ENCODE data around the gene CBL. TPM values are rescaled to one million over a fixed set of nuclear protein-coding genes. Genes with fewer than 3 reads are reported as not detected.
"Not testable (repeated sequence)": the region's sequence is repeated elsewhere in the genome, so short reads cannot be mapped to it uniquely, and the experiment has no call there.

Gene CBL
- 10 to 100 TPM; 40.0 to 49.2 TPM for total RNA-seq

DNA sequence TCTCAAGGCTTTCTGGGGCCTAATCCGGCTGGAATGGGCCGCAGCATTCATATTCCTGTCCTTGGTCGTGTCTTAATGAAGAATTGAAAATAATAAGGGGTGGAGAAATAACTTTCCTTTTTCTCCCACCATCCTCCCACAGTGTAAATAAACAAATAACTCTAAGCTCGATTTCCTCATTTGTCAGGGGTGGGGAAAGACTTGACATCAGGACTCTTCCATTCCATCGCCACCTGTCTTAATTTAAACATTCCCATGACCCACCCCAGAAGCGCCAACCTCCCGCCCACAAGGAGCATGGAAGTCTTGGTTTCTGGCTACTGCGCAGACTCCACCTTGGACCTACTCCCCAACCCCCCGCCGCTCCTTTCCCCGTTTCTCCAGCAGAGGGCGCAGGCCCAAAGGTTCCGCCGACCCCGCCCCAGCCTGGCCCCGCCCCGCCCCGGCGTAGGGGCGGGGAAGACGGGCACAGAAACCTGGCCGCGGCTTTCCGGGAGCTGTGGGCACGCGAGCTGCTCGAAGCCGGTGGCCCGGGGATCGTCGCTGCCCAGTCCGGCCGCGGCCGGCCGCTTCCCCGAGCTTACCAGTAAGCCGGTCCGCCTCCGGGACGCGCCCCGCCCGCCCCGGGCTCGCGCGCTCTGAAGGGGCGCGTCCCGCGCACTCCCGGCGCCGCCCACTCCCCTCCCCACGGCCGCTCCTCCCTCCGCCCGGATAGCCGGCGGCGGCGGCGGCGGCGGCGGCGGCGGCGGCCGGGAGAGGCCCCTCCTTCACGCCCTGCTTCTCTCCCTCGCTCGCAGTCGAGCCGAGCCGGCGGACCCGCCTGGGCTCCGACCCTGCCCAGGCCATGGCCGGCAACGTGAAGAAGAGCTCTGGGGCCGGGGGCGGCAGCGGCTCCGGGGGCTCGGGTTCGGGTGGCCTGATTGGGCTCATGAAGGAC lies at the start of gene CBL:
CBL (plus strand) TSS at position 766 of the 937 bp plus-strand sequence; CDS start at position 845, 79 bp downstream.
- no peaks in the 10 kb centered on the region for H3K27me3 Mint-ChIP-seq
- peaks cover 29% of the 10 kb centered on the region for H3K4me1 Mint-ChIP-seq
- CTCF ChIA-PET, result interaction anchor here (0.6 to 5.6 kb wide), 45 partner anchors 9 to 516 kb away, joined by 3 to 85 read pairs (median 5); partner anchors contain the start of genes C2CD2L, DPAGT1, MCAM and NHERF4
- H3K4me3 Mint-ChIP-seq, result peak within 1 kb of the TSS; percentile 99
- peak; percentile 97 for DNase-seq
- no peaks in the 10 kb centered on the region for H3K9me3 Mint-ChIP-seq (ENCODE audit: low read depth)
- H3K36me3 Mint-ChIP-seq, result peaks cover 3% of the 10 kb centered on the region
- H3K27ac Mint-ChIP-seq, result peak within 1 kb of the TSS; percentile 88
- ATAC-seq, result peak; percentile 88

GRCh38 chr11:119156496-119156895 lies 49.6 kb upstream of the CBL start:
- no peak overlapping the region for H3K4me3 Mint-ChIP-seq
- CTCF ChIA-PET, result interaction anchor here (1.3 to 1.9 kb wide), 4 partner anchors 11 to 54 kb away, joined by 3 to 4 read pairs (median 3); partner anchors contain the start of genes DPAGT1 and HINFP
- H3K9me3 Mint-ChIP-seq (ENCODE audit: low read depth), result no peaks in the 10 kb centered on the region
- no peak overlapping the region for H3K27ac Mint-ChIP-seq
- no peaks in the 10 kb centered on the region for H3K36me3 Mint-ChIP-seq
- no peak for DNase-seq
- peaks cover 36% of the 10 kb centered on the region for H3K27me3 Mint-ChIP-seq
- H3K4me1 Mint-ChIP-seq, result peaks cover 4% of the 10 kb centered on the region
- no peak for ATAC-seq

DNA sequence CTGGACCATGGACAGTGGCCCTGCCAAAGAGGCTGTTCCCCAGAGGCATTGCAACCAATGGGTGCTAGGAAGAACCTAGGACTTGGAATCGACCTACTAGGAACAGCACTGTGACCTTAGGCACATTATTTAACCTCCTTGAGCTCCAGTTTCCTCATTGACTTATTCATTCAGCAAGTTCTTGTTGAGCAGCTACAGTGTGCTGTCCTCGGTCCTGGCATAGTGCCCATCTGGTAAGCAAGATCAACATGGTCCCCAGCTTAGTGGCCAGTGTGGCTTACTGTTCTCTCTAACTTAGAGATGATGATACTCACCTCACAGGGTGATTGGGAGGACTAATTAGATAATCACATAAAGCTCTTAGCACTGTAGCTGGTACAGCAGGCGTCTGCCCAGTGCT lies 49.1 kb upstream of the CBL start:
- Mint-ChIP-seq H3K27me3 (peaks cover 30% of the 10 kb centered on the region), H3K36me3 (no peaks in the 10 kb centered on the region), H3K4me3 (no peak overlapping the region), H3K4me1 (peaks cover 4% of the 10 kb centered on the region), H3K27ac (no peak overlapping the region), H3K9me3 (ENCODE audit: low read depth) (no peaks in the 10 kb centered on the region)
- ATAC-seq, result no peak
- CTCF ChIA-PET, result interaction anchor here (1.3 to 1.9 kb wide), 3 partner anchors 12 to 39 kb away, joined by 4 read pairs; no protein-coding TSS in a partner anchor
- no peak for DNase-seq

GRCh38 chr11:119158467-119158866 lies 47.7 kb upstream of the CBL start:
- Mint-ChIP-seq H3K36me3 (no peaks in the 10 kb centered on the region), H3K4me3 (no peak overlapping the region), H3K9me3 (ENCODE audit: low read depth) (no peaks in the 10 kb centered on the region), H3K4me1 (peaks cover 4% of the 10 kb centered on the region), H3K27me3 (peaks cover 19% of the 10 kb centered on the region), H3K27ac (no peak overlapping the region)
- ATAC-seq (no peak), DNase-seq (no peak)
- CTCF ChIA-PET, result interaction anchor here (1.3 to 1.5 kb wide), 2 partner anchors 11 to 38 kb away, joined by 4 read pairs; no protein-coding TSS in a partner anchor

GRCh38 chr11:119160151-119160550 lies 46.0 kb upstream of the CBL start:
- Mint-ChIP-seq H3K9me3 (ENCODE audit: low read depth) (no peaks in the 10 kb centered on the region), H3K27me3 (peaks cover 10% of the 10 kb centered on the region), H3K36me3 (no peaks in the 10 kb centered on the region), H3K27ac (no peak overlapping the region), H3K4me1 (peaks cover 4% of the 10 kb centered on the region), H3K4me3 (no peak overlapping the region)
- DNase-seq, result no peak
- CTCF ChIA-PET, result interaction anchor here (0.5 to 1.3 kb wide), 4 partner anchors 17 to 220 kb away, joined by 3 to 4 read pairs (median 3); no protein-coding TSS in a partner anchor
- ATAC-seq, result no peak

GRCh38 chr11:119161871-119162270 lies 44.3 kb upstream of the CBL start:
- Mint-ChIP-seq H3K4me1 (peaks cover 2% of the 10 kb centered on the region), H3K36me3 (no peaks in the 10 kb centered on the region), H3K9me3 (ENCODE audit: low read depth) (no peaks in the 10 kb centered on the region), H3K27ac (no peak overlapping the region), H3K4me3 (no peak overlapping the region), H3K27me3 (peaks cover 2% of the 10 kb centered on the region)
- no peak for ATAC-seq
- CTCF ChIA-PET, result no interaction called here
- no peak for DNase-seq

GRCh38 chr11:119166368-119167076 lies 39.6 kb upstream of the CBL start:
- H3K27ac Mint-ChIP-seq, result no peak overlapping the region
- no peaks in the 10 kb centered on the region for H3K36me3 Mint-ChIP-seq
- no peak for ATAC-seq
- no peak for DNase-seq
- H3K4me3 Mint-ChIP-seq, result no peak overlapping the region
- H3K27me3 Mint-ChIP-seq, result no peaks in the 10 kb centered on the region
- CTCF ChIA-PET, result interaction anchor here (1.1 to 1.2 kb wide), 2 partner anchors 11 to 109 kb away, joined by 3 read pairs; no protein-coding TSS in a partner anchor
- H3K4me1 Mint-ChIP-seq, result peaks cover 16% of the 10 kb centered on the region
- H3K9me3 Mint-ChIP-seq (ENCODE audit: low read depth), result no peaks in the 10 kb centered on the region

GRCh38 chr11:119167077-119167458 lies 39.1 kb upstream of the CBL start:
- CTCF ChIA-PET, result interaction anchor here (1.1 to 1.2 kb wide), 2 partner anchors 11 to 109 kb away, joined by 3 read pairs; no protein-coding TSS in a partner anchor
- not testable (repeated sequence) for H3K9me3 Mint-ChIP-seq (ENCODE audit: low read depth); H3K27ac Mint-ChIP-seq; DNase-seq; H3K27me3 Mint-ChIP-seq; H3K4me3 Mint-ChIP-seq; ATAC-seq; H3K36me3 Mint-ChIP-seq
- H3K4me1 Mint-ChIP-seq, result peaks cover 16% of the 10 kb centered on the region

DNA sequence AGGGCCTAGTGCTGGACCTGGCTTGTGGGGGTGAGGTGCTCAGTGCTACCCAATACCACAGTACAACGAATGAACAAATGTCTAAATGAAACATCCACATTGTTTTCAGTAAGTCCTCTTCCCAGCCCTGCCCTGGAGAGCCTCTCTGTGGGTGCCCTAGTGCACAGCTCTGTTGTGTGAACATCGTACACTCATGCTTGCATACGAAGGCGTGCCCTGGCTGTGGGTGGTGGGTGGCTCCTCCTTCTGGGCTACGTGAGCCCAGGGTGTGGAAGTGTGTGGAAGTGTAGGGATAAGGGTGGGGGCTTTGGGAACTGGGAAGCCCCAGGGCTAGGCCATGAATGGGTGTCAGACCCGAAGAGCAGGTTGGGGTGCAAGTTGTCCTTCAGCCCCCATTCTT lies 38.2 kb upstream of the CBL start:
- Mint-ChIP-seq H3K4me3 (peak overlapping the region; percentile 51), H3K27me3 (no peaks in the 10 kb centered on the region), H3K9me3 (ENCODE audit: low read depth) (no peaks in the 10 kb centered on the region), H3K27ac (peak overlapping the region; percentile 53), H3K36me3 (no peaks in the 10 kb centered on the region), H3K4me1 (peaks cover 20% of the 10 kb centered on the region)
- DNase-seq (no peak), ATAC-seq (no peak)
- CTCF ChIA-PET, result interaction anchor here (1.2 to 2.0 kb wide), 2 partner anchors 110 to 156 kb away, joined by 3 to 13 read pairs; no protein-coding TSS in a partner anchor

DNA sequence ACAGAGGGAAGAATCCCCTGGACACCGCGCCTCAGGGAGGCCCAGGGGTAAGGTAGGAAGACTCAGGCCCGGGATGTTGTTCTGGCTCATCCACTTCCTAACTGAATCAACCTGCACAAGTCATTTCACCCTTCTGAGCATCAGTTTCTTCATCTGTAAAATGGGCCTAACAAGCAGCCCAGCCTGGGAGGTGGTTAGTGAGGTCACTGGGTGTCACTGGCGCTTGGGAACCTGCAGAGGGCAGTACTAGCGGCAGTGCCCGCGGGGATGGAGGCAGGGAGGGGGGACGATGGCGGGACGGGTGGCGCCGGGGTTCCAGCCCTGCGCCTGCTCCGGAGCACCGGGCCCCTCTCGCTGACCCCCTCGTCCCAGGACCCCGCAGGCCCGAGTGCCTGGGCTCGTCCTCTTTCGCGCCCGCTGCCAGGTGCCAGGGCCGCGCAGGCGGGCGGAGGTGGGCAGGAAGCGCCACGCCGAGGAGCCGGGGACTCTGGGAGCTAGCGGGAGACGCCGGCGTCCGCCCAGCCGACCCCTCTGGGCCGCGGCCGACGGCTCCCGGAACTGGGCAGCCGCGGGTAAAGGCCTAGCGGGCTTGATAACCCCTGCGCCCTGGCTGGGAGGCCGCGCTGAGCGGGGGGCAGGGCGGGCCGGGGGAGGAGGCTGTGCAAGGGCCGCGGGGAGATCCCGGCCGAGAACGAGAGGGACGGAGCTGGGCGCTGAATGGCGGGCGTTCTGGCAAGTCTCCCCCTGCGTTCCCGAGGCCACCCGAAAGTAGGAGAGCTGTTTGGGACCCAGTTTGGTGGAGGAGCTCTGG lies 37.5 kb upstream of the CBL start, which contains the start of gene NLRX1:
NLRX1 (plus strand) TSS at position 255 of the 811 bp plus-strand sequence. CDS start 2,679 bp downstream, outside the sequence.
- H3K4me1 Mint-ChIP-seq, result peaks cover 20% of the 10 kb centered on the region
- ATAC-seq (peak; percentile 95), DNase-seq (peak; percentile 91)
- CTCF ChIA-PET, result interaction anchor here (0.7 to 3.4 kb wide), 33 partner anchors 9 to 187 kb away, joined by 3 to 25 read pairs (median 4); partner anchors contain the start of genes C2CD2L, CBL, NHERF4 and RNF26
- H3K27me3 Mint-ChIP-seq, result no peaks in the 10 kb centered on the region
- peak within 1 kb of the TSS; percentile 85 for H3K4me3 Mint-ChIP-seq
- H3K36me3 Mint-ChIP-seq, result no peaks in the 10 kb centered on the region
- peak within 1 kb of the TSS; percentile 91 for H3K27ac Mint-ChIP-seq
- H3K9me3 Mint-ChIP-seq (ENCODE audit: low read depth), result no peaks in the 10 kb centered on the region

DNA sequence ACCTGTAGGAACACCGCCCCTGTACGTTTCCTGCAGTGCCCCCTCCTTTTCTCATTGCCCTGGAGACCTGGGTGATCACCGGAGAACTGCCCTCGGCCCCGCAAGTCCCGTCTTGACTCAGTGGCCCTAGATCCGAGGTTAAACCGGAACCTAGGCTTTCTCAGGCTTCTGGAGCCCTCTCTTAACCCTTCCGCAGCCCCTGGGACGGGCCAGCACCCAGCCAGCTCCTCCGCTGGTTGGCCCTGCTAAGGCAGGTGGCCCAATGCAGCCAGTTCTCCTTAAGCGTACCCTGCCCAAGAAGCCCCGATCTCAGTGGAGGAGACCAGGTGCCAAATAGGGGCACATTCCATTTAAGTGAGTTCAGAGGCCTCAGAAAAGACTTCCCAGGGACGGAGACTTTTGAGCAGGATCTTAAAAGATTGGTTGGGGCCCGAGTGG lies 36.8 kb upstream of the CBL start:
- H3K27me3 Mint-ChIP-seq, result no peaks in the 10 kb centered on the region
- H3K36me3 Mint-ChIP-seq, result peaks cover 2% of the 10 kb centered on the region
- DNase-seq, result peak; percentile 66
- ATAC-seq, result peak; percentile 47
- H3K27ac Mint-ChIP-seq, result peak overlapping the region; percentile 91
- CTCF ChIA-PET, result interaction anchor here (0.7 to 3.4 kb wide), 34 partner anchors 8 to 406 kb away, joined by 3 to 25 read pairs (median 4); partner anchors contain the start of genes C2CD2L, CBL, NHERF4 and RNF26
- peaks cover 20% of the 10 kb centered on the region for H3K4me1 Mint-ChIP-seq
- H3K9me3 Mint-ChIP-seq (ENCODE audit: low read depth), result no peaks in the 10 kb centered on the region
- H3K4me3 Mint-ChIP-seq, result peak overlapping the region; percentile 85

DNA sequence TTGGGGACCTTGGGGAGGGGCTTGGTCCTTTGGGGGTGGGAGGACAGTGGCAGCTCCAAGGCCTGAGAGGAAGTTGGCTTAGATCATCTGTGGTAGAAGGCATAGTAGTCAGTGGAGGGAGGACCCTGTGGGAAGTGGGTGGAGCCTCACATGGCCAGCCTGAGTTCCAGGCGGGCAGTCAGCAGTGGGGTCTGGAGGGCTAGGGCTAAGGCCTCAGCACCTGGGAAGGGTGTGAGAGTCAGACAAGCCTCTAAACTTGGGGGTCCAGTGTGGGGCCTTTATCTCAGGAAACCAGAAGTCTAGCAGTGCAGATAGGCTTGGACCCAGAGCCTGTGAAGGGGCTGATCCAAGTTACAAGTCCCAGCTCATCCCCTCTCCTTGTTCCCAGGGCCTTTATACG lies 33.6 kb upstream of the CBL start:
- CTCF ChIA-PET, result interaction anchor here (1.6 kb wide), 1 partner anchor 33 kb away, joined by 6 read pairs; the partner anchor contains the start of gene CBL

More for the DNA sequence above, 33.6 kb upstream of the CBL start:
- H3K4me3 Mint-ChIP-seq, result no peak overlapping the region
- peaks cover 26% of the 10 kb centered on the region for H3K4me1 Mint-ChIP-seq
- ATAC-seq, result no peak
- no peaks in the 10 kb centered on the region for H3K9me3 Mint-ChIP-seq (ENCODE audit: low read depth)
- H3K27ac Mint-ChIP-seq, result no peak overlapping the region
- H3K36me3 Mint-ChIP-seq, result peaks cover 5% of the 10 kb centered on the region
- DNase-seq, result no peak
- no peaks in the 10 kb centered on the region for H3K27me3 Mint-ChIP-seq

Measured in activated CD8-positive, alpha-beta memory T cell treated with anti-CD3 and anti-CD28 coated beads, Interleukin-2, amount 10 ng/mL, durations not matched to agents 7 days and 5 days (primary cell).